GM18511 (cell line): ENCODE data around the gene ZNF675.
A peak's percentile ranks its signal among the peaks of the same experiment; 100 is the strongest.
"Not testable (repeated sequence)": the region's sequence is repeated elsewhere in the genome, so short reads cannot be mapped to it uniquely, and the experiment has no call there.

ENCODE experiments used
- ATAC-seq: cut with Tn5 transposase; IDR thresholded peaks from one replicate; pipeline ENCODE4 v1.9.1; 2021; ENCODE audit warnings: mild to moderate bottlenecking, moderate library complexity; ENCODE audit not compliant: unreplicated experiment

The ZNF675 gene

DNA sequence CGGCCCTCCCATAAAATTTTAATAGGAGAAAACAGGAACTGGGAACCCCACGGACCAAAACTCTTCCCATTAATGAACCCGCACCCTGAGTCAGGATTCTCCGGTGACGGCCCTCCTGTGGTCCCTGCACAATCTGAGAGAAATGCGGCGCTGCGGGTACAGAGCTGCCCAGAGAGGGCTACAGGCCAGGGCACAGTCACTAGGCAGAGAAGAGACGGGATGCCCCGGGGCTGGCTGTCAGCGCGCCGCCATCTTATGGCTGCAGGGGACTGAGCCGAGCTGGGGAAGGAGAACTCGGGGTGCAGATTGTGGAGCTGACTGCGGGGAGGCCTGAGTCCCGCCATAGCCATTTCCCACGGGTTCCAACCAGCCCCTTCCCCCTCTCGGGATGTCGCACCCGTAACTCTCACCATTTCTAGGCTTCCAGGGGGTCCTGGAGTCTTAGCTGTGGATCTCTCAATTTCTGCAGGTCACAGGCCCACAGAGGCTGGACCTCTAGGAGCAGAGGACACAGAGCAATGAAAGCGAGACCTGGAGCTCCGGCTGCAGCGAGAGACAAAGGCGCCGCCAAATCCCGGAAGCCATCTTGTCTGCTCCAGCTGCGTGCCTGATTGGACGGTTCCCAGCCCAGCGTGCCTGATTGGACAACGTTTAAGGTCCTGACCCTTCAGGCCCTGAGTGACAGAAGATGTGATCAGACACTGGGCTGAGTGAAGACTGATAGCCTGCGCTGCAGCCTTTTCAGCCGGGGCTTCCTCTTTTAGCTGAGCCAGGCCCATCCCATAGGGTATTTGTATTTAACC lies at the start of gene ZNF675:
TSS of gene ZNF675 (minus strand) at position 592 of the 803 bp plus-strand sequence. CDS start at position 413, 179 bp downstream.
- peak; percentile 91 for ATAC-seq

DNA sequence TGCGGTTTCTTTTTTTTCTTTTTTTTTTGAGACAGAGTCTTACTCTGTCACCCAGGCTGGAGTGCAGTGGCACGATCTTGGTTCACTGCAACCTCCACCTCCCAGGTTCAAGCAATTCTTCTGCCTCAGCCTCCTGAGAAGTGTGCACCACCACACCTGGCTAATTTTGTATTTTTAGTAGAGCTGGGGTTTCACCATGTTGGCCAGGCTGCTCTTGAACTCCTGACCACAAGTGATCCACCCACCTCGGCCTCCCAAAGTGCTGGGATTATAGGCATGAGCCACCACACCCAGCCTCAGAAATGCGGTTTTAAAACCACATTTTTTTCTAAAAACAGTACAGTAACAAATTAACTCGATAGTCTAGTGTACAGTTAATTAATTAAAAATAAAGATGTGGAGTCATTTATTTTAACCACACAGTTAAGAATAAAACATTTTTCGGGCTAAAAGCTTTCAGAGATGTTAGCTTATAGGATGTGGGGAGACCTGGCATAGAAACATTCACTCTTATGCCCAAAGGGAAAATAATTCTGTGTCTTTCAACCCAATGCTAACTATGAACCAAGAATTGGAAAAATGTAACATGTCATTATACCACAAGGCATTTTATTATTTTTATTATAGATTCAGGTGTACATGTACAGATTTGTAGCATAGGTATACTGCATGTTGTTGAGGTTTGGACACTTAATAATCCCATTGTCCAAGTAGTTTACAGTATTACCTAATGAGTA lies 43.9 kb upstream of the ZNF675 start:
- not testable (repeated sequence) for ATAC-seq

DNA sequence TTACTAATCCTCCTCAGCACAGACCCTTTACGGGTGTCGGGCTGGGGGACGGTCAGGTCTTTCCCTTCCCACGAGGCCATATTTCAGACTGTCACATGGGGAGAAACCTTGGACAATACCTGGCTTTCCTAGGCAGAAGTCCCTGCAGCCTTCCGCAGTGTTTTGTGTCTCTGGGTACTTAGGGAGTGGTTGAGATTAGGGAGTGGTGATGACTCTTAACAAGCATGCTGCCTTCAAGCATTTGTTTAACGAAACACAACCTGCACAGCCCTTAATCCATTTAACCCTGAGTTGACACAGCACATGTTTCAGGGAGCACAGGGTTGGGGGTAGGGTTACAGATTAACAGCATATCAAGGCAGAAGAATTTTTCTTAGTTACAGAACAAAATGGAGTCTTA lies 37.1 kb upstream of the ZNF675 start:
- not testable (repeated sequence) for ATAC-seq

DNA sequence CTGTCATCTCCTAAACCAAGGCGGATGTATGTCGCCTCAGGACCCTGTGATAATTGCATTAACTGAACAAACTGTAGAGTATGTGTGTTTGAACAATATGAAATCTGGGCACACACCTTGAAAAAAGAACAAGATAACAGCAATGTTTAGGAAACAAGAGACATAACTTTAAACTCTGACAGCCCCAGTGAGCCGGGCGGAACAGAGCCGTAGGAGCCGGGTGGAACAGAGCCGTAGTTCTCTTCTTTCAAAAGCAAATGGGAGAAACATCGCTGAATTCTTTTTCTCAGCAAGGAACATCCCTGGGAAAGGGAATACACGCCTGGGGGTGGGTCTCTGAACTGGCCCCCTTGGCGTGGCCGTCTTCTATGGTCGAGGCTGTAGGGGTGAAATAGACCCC lies 31.8 kb upstream of the ZNF675 start:
- no peak for ATAC-seq

DNA sequence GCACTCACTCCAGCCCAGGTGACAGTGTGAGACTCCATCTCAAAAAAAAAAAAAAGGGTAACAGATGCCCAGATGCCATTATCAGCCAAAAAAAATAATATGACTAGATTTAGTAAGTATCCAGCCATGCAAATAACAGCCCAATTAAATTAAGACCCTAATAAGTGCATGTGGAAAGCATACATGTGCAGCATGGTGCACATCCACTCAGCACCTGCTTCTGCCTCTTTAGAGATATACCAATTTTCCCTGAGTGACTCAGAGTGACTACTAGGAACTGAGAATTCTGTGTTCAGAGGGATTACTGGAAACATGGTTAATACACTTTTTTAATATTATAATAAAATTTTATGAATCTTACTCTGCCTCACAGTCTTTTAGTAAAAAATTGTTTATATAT lies 29.8 kb upstream of the ZNF675 start:
- ATAC-seq = no peak

DNA sequence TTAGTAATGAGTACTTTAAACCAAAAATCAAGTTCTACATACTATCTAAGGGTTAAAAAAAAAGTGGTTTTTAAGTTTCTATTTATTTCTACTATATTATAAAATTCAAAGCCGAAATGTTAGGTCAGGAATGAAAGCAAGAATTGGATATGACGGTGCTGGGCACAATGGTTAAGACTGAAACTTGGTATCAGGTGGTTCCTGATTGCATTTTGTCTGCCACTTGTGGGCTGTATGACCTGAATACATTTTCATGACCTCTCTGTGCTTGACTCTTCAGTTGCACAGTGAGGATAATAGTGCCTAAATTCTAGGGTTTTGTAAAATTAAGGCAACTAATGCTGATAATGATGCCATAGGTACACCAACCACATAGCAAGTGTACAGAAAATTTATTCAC lies 22.3 kb upstream of the ZNF675 start:
- no peak for ATAC-seq

DNA sequence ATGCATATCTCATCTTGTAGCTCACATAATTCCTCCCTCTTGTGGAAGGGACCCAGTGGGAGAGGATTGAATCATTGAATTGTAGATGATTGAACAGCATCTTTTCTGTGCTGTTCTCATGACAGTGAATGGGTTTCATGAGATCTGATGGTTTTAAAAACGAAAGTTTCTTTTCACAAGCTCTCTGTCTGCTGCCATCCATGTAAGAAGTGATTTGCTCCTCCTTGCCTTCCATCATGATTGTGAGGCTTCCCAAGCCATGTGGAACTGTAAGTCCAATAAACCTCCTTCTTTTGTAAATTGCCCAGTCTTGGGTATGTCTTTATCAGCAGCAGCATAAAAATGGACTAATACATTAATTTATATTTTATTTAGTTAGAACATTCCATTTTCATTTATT lies 19.6 kb upstream of the ZNF675 start:
- no peak for ATAC-seq

DNA sequence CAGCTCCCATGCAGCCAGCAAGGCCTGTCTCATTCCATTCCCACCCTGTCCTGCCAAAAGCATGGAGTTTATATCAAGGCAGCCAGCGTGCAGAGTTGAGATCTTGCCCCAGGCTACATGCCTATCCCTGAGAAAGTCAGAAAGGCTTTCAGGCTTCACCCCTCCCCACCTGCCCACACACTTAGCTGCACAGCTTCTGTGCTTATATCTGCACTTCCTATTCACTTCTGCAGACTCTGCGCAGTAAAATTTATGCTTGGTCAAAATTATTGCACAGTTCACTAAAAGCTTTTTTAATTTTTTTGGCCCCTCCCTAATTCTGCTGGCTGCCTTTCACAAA lies 12.5 kb upstream of the ZNF675 start:
- ATAC-seq = no peak

DNA sequence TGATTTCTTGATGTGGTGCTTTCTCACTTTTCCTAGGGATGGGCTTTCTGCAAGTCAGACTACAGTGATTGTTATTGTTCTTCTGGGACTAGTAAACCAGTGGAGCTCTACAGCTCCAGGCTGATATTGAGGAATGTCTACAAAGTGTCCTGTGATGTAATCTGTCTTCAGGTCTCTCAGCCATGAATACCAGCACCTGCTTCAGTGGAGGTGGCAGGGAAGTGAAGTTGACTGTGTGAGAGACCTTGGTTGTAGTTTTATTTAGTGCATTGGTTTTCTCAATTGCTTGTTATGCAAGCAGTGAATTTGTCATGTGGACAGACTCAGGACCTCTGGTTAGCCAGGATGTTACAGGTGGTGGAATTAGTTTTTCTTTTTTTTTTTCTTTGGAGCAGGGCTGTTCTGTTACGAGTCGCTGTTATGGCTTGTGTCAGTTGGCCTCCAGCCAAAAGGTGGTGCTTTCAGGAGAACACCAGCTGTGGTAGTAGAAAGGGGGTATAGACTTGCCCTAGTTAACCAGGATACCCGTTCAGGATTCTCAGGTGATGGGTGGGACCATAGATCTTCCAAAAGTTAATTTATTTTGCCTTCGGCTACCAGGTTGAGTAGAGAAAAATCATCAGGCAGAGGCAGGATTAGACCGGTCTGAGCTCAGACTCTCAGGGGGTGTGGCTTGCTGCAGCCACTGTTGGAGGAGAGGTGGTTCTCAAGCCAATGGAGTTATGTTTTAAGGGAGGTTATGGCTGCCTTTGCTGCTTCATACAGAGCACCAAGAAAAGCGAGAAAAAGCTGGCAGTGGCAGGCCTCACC lies 11.9 kb upstream of the ZNF675 start:
- ATAC-seq = no peak

DNA sequence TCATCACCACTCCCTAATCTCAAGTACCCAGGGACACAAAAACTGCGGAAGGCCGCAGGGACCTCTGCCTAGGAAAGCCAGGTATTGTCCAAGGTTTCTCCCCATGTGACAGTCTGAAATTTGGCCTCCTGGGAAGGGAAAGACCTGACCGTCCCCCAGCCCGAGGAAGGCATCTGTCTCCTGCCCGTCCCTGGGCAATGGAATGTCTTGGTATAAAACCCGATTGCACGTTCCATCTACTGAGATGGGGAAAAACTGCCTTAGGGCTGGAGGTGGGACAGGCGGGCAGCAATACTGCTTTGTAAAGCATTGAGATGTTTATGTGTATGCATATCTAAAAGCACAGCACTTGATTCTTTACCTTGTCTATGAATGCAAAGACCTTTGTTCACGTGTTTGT lies 5.9 kb upstream of the ZNF675 start:
- not testable (repeated sequence) for ATAC-seq

DNA sequence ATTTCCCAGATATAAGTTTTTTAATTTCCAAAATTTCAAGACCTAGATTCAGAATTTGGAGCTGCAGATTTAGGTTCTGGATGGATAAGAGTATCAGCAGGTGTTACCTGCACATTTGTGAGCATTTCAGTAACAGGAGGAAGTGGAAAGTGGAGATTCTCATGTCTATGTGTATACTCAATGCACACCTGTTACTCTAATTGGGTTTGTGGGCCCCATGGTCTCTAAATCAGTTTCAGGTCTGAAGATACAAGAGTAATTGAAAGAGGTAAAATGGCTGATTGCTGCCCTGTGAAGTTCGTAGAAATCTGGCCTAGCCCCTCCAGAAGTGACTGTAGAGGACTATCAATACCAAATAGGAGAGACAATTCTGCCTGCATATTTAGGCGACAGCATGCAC lies 13.9 kb downstream of the ZNF675 start:
- no peak for ATAC-seq

DNA sequence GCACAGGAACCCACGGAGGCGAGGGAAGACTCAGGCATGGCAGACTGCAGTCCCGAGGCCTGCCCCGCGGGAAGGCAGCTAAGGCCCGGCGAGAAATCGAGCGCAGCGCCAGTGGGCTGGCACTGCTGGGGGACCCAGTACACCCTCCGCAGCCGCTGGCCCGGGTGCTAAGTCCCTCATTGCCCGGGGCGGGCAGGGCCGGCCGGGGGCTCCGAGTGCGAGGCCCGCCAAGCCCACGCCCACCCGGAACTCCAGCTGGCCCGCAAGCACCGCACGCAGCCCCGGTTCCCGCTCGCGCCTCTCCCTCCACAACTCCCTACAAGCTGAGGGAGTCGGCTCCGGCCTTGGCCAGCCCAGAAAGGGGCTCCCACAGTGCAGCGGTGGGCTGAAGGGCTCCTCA lies 18.4 kb downstream of the ZNF675 start:
- ATAC-seq = not testable (repeated sequence)

DNA sequence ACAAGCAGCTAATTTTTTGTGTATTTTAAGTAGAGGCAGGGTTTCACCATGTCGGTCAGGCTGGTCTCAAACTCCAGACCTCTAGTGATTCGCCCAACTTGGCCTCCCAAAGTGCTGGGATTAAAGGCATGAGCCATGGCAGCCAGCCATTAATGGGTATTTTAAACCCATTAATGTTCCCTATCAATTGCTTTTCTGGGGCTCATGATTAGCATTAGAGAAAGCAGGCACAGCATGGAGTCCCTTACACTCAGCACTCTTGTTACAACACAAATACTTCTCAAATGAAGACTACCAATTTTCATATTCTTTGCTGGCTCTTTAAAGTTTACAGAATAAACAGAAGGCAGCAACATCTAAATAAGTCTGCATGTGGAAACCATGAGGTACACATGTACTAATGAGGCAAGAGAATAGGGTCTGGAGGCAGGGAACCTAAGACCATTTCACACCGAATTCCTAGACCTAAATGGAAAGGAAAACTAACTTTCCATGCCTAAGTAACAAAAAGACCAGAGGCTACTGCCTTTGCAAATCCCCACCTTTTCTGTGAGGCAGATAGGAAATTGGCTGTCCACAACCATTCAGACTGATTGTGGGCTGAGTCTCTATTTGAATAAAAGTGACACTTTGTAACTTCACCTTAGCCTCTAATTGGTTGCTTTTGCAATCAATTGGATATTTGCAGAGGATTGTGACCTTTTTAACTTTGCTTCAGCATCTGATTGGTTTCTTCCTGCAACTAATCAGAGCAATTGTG lies 21.2 kb downstream of the ZNF675 start:
- no peak for ATAC-seq

DNA sequence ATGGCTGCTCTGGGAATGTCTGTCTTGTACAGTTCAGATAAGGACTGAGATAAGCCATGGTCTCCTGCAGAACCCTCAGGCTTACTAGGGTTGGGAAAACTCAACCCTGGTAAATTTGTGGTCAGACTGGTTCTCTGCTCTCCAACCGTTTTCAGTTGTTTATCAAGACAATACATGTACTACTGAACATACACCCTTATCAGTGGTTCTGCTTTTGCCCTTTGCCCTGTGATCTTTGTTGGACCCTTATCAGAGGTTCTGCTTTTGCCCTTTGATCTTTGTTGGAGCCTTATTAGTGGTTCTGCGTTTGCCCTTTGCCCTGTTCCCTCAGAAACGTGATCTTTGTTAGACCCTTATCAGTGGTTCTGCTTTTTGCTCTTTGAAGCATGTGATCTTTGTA lies 37.2 kb downstream of the ZNF675 start:
- ATAC-seq = not testable (repeated sequence)
